Cerebellar cortex (tissue), 1 donor: ENCODE measurements around the gene TNK1.

Experiments
- DNase-seq: peaks from one replicate; pipeline ENCODE4 v3.0.0-alpha.2; 2015; ENCODE audit warnings: low spot score

Gene TNK1

GRCh38 chr17:7435676-7436555 lies 55.0 kb downstream of the TNK1 start:
- peak; percentile 41 for DNase-seq

- peak; percentile 50 for DNase-seq
Observed at GRCh38 chr17:7436556-7437368, 55.9 kb downstream of the TNK1 start.

GRCh38 chr17:7437369-7437863 lies 56.5 kb downstream of the TNK1 start:
- DNase-seq = no peak

GRCh38 chr17:7437950-7438614 lies 57.2 kb downstream of the TNK1 start:
- DNase-seq = peak; percentile 52

GRCh38 chr17:7438656-7439460 lies 58.0 kb downstream of the TNK1 start:
- no peak for DNase-seq
